HK-2 (cell line): ENCODE results near the gene ARHGEF5.
A peak's percentile ranks its signal among the peaks of the same experiment; 100 is the strongest.
"Not testable (repeated sequence)": the region's sequence is repeated elsewhere in the genome, so short reads cannot be mapped to it uniquely, and the experiment has no call there.

Experiments
- DNase-seq: peaks from one replicate; pipeline ENCODE4 v3.0.0-alpha.2; 2018; ENCODE audit not compliant: unreplicated experiment

ARHGEF5 gene

DNA sequence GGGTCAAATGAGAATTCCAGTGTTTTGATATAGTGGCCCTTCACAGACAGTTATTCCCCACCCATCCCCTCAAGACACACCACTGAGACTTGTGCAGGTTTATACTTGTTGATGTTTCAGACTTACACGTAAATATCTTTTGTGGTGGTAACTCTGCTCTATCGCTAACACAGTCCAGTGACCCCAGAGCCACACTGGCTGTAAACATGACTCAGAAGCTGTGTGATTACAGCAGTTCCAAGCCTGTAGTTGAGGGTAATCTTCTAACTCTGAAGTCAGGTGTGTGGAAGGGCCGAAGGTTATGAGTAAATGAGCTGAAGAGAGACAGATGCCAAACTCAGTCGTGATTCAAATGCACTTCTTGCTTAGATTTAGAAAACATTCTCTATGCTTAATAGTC lies 28.9 kb downstream of the ARHGEF5 start:
- DNase-seq, result peak; percentile 61

DNA sequence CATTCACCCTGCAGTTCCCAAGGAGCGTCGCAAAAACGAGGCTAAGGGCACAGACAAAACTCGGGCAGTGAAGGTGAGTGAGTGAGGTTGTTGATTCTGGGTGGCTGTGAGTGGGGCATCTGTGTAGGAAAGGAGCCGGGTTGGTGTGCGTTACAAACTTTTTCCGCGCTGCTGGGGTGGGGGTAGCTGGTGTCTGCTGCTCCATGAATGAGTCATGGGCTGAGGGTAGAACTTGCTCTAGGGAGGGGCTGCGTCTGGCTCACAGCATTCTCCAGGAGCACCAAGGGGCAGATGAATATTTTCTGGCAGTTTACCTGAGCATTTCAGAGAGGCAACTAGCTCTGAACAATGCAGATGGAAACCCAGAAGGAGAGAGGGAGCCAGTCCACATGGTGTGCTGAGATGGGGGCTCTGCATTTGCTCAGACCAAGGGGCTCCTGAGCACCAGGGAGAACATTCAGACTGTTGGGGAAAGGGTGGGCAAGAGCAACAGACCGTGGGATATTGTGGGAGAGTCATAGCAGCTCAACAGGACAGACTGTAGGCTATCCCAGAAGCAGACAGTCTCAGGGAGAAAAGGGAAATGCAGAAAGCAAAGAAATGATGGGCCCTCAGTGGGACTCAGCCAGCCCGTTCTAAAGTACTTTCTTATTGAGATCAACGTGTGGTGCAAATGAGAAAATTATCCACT lies 29.5 kb downstream of the ARHGEF5 start:
- peak; percentile 74 for DNase-seq

DNA sequence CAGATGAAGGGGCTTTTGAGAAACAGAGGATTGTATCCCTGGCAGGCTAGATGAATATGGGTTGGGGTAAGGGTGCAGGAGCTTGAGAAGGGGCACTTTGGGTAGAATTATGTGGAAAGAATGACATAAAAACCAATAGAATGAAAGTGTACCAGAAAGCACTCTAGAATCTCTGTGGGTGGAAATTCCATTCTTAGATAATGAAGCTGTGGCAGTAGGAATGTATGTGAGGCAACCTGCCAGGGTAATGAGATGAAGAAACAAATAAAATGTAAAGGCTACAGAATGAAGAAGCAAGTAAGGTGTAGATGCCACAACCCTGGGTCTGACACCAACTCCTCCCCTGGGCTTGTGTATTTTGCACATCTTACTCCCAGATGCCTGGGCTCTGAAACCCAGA lies 31.5 kb downstream of the ARHGEF5 start:
- peak; percentile 5 for DNase-seq

DNA sequence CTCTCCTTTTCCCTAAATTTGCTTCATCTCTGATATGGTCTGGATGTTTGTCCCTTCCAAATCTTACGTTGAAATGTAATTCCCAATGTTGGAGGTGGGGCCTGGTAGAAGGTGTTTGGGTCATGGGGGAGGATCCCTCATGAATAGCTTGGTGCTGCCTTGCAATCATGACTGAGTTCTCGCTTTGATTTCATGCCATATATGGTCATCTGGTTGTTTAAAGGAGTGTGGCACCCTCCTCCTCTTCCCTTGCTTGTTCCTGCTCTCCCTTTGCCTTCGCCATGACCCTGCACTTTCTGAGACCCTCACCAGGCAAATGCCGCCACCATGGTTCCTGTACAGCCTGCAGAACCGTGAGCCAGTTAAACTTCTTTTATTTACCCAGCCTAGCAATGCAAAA lies 33.7 kb downstream of the ARHGEF5 start:
- no peak for DNase-seq

DNA sequence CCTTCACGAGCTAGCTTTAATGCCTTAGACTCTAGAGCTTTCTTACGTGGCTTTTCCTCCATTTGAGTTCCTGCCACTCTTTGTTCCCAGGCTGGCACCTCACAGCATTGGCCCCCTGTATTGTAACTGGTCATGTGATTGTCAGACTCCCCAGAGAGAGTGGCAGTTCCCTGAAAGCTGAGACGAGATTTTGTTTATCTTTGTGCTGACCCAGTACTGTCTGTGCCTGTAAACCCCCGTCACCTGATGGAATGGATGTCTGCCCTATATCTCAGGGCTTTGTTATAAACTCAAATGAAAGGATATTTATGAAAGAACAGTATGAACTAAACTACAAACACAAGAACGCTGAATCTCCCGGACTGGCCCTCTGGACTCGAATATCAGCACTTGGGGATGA lies 35.3 kb downstream of the ARHGEF5 start:
- DNase-seq, result no peak

DNA sequence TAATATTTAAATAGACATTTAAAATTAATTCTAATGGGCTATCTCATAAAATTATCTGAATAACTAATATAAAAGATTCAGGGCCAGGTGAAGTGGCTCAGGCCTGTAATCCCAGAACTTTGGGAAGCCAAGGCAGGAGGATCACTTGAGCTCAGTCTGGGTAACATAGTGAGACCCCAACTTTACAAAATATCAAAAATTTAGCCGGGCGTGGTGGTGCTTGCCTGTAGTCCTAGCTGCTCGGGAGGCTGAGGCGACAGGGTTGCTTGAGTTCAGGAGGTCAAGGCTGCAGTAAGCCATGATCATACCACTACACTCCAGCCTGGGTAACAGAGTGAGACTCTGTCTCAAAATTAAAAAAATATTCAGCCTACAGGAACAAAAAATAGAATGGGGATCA lies 35.8 kb downstream of the ARHGEF5 start:
- DNase-seq, result no peak

DNA sequence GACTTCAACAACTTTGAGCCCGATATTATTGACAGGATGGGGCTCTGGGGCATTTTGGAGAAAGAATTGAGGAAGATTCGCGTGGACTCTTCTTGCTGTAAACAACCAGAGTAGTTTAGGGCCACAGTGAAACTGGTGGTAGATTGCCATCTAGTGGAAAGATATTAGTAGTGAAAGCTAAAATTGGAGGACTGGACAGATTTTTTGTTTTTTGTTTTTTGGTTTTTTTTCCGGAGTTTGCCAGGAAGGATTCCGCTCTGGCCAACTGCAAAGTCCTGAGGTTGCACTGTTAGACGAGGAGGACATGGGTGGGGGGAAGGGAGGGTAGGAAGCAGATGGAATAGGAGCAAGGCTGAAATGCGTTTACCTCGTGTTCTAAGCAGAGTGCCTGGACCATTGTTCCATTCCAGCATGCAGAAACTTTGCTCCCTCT lies 36.6 kb downstream of the ARHGEF5 start:
- peak; percentile 9 for DNase-seq

DNA sequence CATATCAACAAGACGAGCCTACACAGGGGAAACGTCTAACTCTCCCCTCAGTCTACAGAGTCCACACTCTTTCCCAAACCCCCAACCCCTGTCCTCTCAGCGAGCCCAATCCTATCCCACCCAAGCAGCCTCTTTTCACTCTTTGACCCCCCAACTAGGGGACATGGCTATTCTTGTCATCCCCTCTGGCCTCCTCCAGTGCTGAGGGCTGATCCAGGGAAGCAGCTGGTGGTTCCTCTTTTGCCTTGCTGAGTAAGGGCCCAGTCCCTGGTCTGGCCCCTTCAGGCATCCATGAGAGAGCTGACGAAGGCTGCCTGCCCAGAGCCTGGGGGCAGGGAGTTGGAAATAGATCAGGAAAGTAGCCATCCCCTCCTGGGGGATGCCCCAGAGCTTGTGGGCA lies 41.9 kb downstream of the ARHGEF5 start:
- DNase-seq, result no peak

DNA sequence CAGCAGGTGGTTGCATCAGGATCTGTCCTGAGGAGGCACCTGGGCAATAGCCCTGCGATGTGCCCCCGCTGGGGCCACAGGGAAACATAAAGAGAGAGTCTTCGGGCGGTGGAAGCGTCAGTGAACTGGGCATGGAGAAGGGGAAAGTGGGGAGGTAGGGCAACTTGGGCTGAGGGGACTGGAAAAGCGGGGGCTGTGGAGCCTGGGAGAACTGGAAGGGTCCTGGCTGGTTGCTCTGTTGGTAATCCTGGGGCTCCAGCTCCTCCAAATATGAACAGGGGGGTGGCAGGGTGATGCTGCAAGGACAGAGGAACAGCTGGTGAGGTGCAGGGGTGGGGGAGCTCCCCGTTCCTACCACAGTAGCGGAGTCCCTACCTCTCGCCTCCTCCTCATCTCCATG lies 43.1 kb downstream of the ARHGEF5 start:
- DNase-seq, result no peak

DNA sequence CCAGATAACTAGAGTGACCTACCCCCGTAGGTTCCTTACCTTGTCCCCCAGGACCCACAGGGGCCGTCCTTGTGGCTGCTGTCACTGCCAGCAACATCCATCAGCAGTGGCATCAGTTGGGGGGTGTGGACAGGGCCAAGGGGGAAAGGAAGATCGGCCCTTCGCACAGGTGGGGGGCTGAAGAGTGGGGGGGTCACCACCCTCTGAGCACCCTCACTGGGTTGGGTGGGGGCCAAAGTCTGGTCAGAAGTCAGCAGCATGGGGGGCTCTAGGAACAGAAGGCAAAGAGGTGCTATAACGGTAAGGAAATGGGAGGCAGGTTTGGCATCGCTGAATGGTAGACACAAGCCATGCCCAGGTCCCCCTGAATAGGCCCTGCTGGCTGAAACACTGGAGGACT lies 43.7 kb downstream of the ARHGEF5 start:
- no peak for DNase-seq

DNA sequence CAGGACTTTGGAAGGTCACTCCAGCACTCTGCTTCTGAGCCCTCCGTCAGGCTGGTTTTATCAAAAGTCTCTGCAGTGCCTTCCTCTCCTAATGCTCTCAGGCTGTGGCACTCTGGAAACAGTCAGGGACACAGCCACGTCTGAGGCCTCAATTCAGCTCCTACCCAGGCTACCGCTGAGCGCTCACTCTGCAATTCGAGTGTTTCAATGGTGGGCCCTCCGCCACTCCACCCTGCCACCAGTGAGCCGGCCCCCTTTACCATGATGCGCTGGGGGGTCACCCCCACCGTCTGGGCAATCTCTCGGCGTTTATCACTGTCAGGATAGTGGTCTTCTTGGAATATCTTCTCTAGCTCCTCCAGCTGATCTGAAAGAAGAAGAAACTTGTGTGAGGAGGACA lies 44.7 kb downstream of the ARHGEF5 start:
- no peak for DNase-seq

DNA sequence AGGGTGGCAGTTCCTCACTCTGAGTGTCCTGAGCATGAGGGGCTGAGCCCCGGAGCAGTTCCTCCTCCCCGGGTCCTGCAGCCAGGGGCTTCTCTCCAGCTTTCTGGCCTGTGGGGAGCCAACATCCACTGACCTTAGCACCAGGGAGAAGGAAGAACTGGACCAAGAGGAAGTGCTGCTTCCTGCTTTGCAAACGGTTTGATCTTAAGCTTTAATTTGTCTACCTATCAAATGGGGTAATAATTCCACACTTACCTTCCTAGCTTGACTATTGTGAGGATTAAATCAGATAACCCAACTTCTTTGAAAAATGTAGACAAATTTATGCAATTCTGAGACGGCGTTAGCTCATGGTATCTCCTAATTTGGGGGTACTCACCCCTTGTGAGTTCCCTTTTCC lies 46.3 kb downstream of the ARHGEF5 start:
- no peak for DNase-seq

DNA sequence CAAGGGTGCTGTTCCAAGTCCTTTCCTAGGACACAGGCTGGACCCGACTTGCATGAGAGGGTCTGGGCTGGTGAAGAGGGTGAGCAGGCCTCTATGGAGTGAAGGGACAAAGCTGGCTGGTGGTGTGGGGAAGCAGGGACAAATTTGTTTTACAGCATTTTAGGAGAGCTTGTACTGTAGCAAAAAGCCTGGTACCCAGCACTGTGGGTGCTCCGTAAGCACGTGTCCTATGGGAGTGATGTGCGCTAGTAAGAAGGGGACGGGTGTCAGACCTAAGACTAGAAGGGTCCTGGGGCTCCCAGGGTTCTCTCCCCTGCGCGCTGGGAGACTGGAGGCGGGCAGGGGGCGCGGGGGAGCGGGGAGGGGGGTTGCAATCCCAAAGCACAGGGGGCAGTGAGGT lies 47.9 kb downstream of the ARHGEF5 start:
- no peak for DNase-seq

DNA sequence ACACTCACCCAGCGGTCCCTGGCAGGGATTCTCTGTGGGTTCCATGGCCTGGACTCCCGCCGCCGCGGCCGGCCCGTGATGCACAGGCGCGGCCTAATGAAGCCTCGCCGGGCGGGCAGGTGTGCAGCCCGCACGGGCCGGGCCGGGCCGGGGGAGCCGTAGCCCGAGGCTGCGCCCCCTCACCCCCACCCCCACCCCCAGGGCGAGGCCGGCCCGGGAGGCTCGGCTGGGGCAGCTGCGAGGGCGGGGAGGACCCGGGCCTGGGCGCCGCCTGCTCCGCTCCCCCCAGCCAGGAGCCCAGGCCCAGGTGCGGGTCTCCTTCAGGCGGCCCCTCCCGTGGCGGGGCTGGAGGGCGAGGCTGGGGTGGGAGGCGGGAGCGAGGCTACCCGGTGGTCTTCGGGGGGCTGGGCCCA lies 48.5 kb downstream of the ARHGEF5 start, which contains the start of gene NOBOX:
Gene NOBOX (minus strand): TSS at position 45 of the 413 bp plus-strand sequence.
- DNase-seq, result no peak

DNA sequence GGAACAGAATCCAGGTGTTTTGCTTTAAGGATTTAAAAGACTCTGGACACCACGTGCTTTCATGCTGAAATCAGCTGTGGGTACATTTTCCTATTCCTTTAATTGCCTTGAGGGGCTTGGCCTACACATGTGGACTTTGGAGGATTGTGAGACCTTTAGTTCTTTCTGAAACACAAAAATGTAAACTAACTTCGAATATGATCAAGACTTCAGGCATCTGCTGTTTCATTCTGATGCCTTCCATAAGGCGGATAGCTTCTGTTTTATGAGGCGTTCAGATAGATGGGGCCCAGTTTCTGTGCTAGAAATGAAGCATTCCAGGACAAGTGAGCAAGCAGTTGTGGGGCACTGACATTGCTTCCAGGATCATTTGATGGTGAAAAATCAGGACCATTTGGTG lies 49.7 kb downstream of the ARHGEF5 start:
- DNase-seq, result no peak

DNA sequence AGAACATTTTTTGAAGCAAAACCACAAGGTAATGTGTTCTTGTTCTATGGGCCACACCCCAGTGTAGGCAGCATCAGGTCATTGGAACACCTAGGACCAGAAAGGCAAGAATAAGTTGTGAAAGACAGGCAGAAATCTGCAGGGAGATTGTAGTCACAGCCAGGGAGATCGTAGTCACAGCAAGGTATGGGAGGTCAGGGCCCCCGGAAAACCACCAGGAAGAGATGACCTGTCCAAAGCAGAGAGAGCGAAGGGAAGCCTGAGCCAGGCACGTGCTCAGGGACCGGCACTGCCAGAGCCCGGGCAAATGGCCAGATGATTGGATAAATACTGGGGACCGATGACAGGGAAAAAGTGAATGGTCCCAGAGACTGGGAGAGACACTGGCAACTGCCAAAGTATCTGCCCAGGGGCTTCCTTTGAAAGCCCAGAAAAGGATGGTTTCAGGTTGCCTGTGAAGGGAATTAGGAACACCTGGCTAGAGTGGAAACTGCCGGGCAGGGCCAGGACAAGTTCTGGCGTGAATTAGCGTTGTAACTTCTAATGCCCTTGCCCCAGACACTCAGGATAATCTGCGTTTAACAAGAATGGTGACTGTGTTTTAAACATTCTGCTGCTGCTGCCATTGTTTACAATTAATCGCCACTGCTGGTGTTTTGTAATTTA lies 52.2 kb downstream of the ARHGEF5 start:
- no peak for DNase-seq

DNA sequence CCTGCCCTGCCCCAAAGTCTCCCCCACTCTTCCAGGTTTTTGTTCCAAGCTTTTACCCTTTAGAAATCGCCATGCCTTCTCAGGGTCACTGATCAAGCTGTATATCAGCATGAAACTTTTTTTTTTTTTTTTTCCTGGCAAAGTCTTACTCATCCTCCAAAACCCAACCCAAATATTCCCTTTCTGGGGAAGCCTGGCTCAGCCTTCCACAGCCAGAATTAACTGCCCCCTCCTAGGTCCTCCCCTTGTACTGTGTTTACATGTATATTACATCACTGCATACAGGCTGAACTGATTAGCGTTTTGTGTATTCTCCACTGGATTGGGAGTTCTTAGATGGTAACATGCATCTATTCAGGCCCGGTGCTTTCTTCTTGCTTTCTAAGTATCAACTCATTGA lies 52.9 kb downstream of the ARHGEF5 start:
- no peak for DNase-seq

DNA sequence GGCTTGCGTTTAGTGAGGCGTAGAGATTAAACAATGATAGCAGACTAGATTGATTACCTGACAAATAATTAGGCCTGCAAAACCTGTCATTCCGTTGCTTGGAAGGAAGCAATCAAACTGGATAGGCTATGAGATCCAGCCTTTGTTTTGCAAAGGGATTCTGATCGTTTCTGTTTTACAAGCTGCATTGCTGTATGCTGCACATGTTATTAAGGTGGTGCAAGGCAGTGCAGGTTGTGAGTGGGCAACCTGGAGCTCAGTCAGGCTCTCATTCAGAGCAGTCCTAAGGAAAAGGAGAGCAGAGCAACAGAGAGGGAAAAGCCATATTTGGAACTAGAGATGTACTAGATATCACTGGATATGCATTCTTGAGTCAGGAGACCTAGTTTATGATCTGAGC lies 55.2 kb downstream of the ARHGEF5 start:
- DNase-seq, result no peak

DNA sequence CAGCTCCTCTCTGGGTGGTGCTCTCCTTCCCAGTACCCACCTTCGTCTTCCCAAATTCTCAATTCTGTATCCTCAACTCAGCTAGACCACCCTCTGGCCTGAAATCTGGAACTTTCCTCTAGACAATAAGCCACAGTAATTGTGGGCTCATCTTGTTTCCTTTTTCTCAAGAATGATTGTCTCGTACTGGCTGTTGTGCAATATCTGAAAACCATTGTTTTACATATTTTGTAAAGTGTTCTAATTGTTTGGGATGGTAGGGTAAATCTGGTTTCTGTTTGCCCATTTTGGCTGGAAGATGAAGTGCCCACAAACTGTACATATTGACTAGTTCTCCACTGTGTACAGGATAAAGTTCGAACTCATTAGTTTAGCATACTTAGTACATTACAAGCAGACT lies 59.6 kb downstream of the ARHGEF5 start:
- DNase-seq, result no peak

DNA sequence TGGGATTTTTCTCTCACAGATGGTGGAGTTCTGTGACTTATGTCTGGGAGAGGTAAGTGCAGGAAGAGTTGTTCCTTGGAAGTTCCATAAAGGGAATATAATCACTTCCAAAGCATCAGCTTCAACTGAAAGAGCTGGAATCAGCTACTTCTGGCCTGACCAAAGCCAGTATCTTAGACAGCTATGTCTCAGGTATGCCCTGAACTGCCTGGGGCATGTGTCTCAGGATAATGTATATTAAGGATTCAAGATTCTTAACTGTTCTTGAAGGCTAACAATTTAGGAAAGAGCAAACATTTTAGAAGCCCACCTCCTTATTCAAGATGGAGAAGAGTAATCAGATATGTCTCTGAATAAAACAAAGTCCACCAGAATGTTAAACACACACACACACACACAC lies 60.7 kb downstream of the ARHGEF5 start:
- DNase-seq, result no peak

DNA sequence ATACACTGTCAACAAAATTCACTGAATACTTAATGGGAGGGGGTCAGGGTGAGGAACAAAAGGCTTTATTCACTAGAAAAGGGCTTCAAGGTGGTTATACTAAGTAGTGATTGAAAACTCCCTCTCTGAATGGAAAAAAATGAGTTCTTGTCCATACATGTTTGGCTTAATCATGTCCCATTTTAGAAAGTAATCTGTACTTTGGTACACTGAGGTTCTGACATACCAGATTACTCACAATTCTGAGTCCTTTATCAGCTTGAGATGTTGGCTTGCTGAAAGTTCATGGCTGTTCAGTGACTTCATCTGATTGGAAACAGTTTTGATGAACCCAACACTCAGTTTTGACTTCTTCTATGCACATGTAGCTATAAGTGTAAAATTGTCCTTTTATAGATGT lies 61.1 kb downstream of the ARHGEF5 start:
- DNase-seq, result no peak

DNA sequence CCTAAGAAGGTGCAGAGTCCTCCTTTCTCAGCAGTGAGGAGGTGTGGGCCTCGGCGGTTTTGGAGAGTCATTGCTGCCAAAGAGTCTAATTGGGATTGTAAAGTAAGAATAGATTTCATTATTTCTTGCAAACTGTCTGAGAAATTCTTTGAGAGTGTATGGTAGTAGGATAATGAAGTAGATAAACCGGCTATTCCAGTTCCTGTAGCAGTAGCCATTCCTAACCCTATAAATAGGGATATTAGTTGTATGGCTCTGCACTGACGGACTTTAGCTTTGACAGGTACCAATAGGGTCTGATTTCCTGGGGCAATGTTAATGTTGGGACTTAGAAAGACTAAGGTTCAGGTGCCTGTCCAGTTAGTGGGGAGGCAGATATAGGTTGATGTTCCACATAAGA lies 63.7 kb downstream of the ARHGEF5 start:
- not testable (repeated sequence) for DNase-seq

DNA sequence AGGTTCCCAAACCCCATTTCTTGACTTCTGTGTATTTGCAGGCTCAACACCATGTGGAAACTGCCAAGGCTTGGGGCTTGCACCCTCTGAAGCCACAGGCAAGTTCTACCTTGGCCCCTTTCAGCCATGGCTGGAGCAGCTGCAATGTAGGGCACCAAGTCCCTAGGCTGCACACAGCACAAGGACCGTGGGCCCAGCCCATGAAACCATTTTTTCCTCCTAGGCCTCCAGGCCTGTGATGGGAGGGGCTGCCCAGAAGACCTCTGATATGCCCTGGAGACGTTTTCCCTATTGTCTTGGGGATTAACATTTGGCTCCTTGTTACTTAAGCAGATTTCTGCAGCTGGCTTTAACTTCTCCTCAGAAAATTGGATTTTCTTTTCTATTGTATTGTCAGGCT lies 72.3 kb downstream of the ARHGEF5 start:
- DNase-seq, result not testable (repeated sequence)

DNA sequence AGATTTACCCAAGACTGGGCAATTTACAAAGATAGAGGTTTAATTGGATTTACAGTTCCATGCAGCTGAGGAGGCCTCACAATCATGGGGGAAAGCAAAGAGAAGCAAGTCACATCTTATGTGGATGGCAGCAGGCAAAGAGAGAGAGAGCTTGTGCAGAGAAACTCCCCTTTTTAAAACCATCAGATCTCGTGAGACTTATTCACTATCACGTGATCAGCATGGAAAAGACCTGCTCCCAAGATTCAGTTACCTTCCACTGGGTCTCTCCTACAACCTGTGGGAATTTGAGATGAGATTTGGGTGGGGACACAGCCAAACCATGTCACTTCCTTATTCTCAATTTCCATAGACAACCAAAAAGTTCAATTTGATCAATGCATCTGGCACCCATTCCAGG lies 73.2 kb downstream of the ARHGEF5 start:
- no peak for DNase-seq
